ENCODE data around the gene MAN1A1. TPM values are rescaled to one million over a fixed set of nuclear protein-coding genes. Genes with fewer than 3 reads are reported as not detected.

The MAN1A1 gene
- total and polyA plus RNA-seq, 2 of the 4 experiments (the other 2 are of a cell fraction), result 5.9 to 6.4 TPM

Small RNA genes within 50 kb of the gene (microRNA-seq; reads per million reads assigned to microRNA genes)
- not detected for gene AL022722.2 (ENCODE audit: insufficient read depth, insufficient read length)
- gene RNU6-194P (ENCODE audit: insufficient read depth, insufficient read length), result not detected

Small RNA genes within 50 kb of the gene (small RNA-seq; reads per million reads assigned to genes)
- gene AL022722.2, result 0 reads per million in 5 experiments
- gene RNU6-194P, result 0 to 0.15 (median 0) reads per million in 5 experiments
